Lower leg skin (tissue), 4 donors: ENCODE results near the gene ATAD3A. TPM values are rescaled to one million over a fixed set of nuclear protein-coding genes. Genes with fewer than 3 reads are reported as not detected.
"Not testable (repeated sequence)": the region's sequence is repeated elsewhere in the genome, so short reads cannot be mapped to it uniquely, and the experiment has no call there.

ENCODE experiments used
- DNase-seq, 2 donors: peaks; one replicate each; pipeline ENCODE4 v3.0.0-alpha.2; 2019; ENCODE audit warnings: low spot score in 2 of 2
- H3K4me3 ChIP-seq: fragments of 200-600 bp; sonication (generic); 2 replicates; pipeline ENCODE4 v1.5.1; 2017; ENCODE audit warnings: mild to moderate bottlenecking, low read depth; ENCODE audit not compliant: poor library complexity, severe bottlenecking
- CTCF ChIP-seq, 3 donors: fragments of 450-650 bp; IDR thresholded peaks; one replicate each; pipeline ENCODE4 v1.5.1; 2016; ENCODE audit warnings: antibody characterized with exemption in 3 of 3, mild to moderate bottlenecking in 3 of 3, moderate library complexity in 2 of 3
- POLR2A ChIP-seq, 2 donors: fragments of 450-650 bp; IDR thresholded peaks; one replicate each; pipeline ENCODE4 v1.6.1; 2016 to 2017; ENCODE audit warnings: antibody characterized with exemption in 2 of 2, mild to moderate bottlenecking in 1 of 2, moderate library complexity in 1 of 2
- WGBS, 2 donors: methylation state at CpG; one replicate each; pipeline ENCODE4 v1.1.5; 2018; 5-methylcytosine and 5-hydroxymethylcytosine counted together
- intact Hi-C: fragments of 100-400 bp; cut with DNase I; formaldehyde crosslinking; loops from one replicate; pipeline ENCODE4 v1.15.0; 2023; ENCODE audit warnings: low total_unique reads
- total RNA-seq, 4 donors: library from RNA; depleted of rRNA; stranded (reverse); fragments of >200 nt; gene quantifications; one replicate each; pipeline ENCODE4 v1.1.0, GENCODE V29; 2016

The ATAD3A gene
- total RNA-seq, 4 donors from 2014 or later = 23.2 to 33.3 (median 26.9) TPM

GRCh38 chr1:1487701-1488100 lies 24.3 kb upstream of the ATAD3A start:
- intact Hi-C loops = no loop called here
- H3K4me3 ChIP-seq = no peak overlapping the region
- 93 to 94% methylated on average over 9 to 13 of the region's 18 CpGs for WGBS, 2 donors
- no peak for DNase-seq
- TF ChIP-seq POLR2A (IDR thresholded peaks at IDR 0.05) (no peak), CTCF (IDR thresholded peaks at IDR 0.05) (no peak)

GRCh38 chr1:1489231-1489630 lies 22.7 kb upstream of the ATAD3A start:
- H3K4me3 ChIP-seq = no peak overlapping the region
- 94 to 98% methylated on average over 12 to 15 of the region's 16 CpGs for WGBS, 2 donors
- TF ChIP-seq POLR2A (IDR thresholded peaks at IDR 0.05) = no peak
- TF ChIP-seq CTCF (IDR thresholded peaks at IDR 0.05) = no peak
- intact Hi-C loops = no loop called here
- DNase-seq = no peak

GRCh38 chr1:1489861-1490260 lies 22.1 kb upstream of the ATAD3A start:
- no peak for DNase-seq
- WGBS, 2 donors = 92 to 96% methylated on average over 19 of the region's 19 CpGs
- intact Hi-C loops = no loop called here

GRCh38 chr1:1490633-1491230 lies 21.2 kb upstream of the ATAD3A start:
- no peak overlapping the region for H3K4me3 ChIP-seq
- intact Hi-C loops = no loop called here
- no peak for DNase-seq
- WGBS, 2 donors = 87 to 98% methylated on average over 11 to 21 of the region's 25 CpGs
- TF ChIP-seq POLR2A (IDR thresholded peaks at IDR 0.05) = no peak
- TF ChIP-seq CTCF (IDR thresholded peaks at IDR 0.05) = no peak

More at GRCh38 chr1:1489861-1490260, 22.1 kb upstream of the ATAD3A start:
- H3K4me3 ChIP-seq = no peak overlapping the region
- TF ChIP-seq POLR2A (IDR thresholded peaks at IDR 0.05) (no peak), CTCF (IDR thresholded peaks at IDR 0.05) (no peak)

- WGBS, 2 donors = 98% methylated on average over 10 of the region's 10 CpGs
- intact Hi-C loops = no loop called here
Observed at GRCh38 chr1:1491601-1492000, 20.4 kb upstream of the ATAD3A start.

GRCh38 chr1:1494311-1494710 lies 17.7 kb upstream of the ATAD3A start:
- H3K4me3 ChIP-seq, DNase-seq, intact Hi-C loops: not testable (repeated sequence)
- 96 to 100% methylated on average over 4 to 18 of the region's 22 CpGs for WGBS, 2 donors

More at GRCh38 chr1:1491601-1492000, 20.4 kb upstream of the ATAD3A start:
- TF ChIP-seq CTCF (IDR thresholded peaks at IDR 0.05) = no peak
- no peak for TF ChIP-seq POLR2A (IDR thresholded peaks at IDR 0.05)
- no peak for DNase-seq
- H3K4me3 ChIP-seq = no peak overlapping the region

GRCh38 chr1:1495461-1495975 lies 16.4 kb upstream of the ATAD3A start:
- DNase-seq, H3K4me3 ChIP-seq, intact Hi-C loops: not testable (repeated sequence)
- WGBS, 2 donors = 89 to 94% methylated on average over 14 to 18 of the region's 18 CpGs
